Neural cell (in vitro differentiated cells): ENCODE measurements around the gene SLC13A5.

ENCODE experiments used
- EP300 ChIP-seq: fragments of 450-650 bp; conservative IDR thresholded peaks from 2 replicates; pipeline ENCODE4 v1.6.1; 2014; ENCODE audit warnings: antibody characterized with exemption, mild to moderate bottlenecking, moderate library complexity; ENCODE audit not compliant: poor library complexity, severe bottlenecking
- REST ChIP-seq: IDR thresholded peaks from 2 replicates; pipeline ENCODE4 v1.6.1; 2012; ENCODE audit warnings: borderline replicate concordance
- TAF1 ChIP-seq: IDR thresholded peaks from 2 replicates; pipeline ENCODE4 v1.6.1; 2012; ENCODE audit warnings: low read depth
- TF ChIP-seq, protein P1 (sequence below): fragments of 450-650 bp; IDR thresholded peaks from 2 replicates; pipeline ENCODE4 v1.5.1; 2014; ENCODE audit warnings: antibody characterized with exemption, mild to moderate bottlenecking, moderate library complexity; ENCODE audit not compliant: poor library complexity, severe bottlenecking

DNA sequence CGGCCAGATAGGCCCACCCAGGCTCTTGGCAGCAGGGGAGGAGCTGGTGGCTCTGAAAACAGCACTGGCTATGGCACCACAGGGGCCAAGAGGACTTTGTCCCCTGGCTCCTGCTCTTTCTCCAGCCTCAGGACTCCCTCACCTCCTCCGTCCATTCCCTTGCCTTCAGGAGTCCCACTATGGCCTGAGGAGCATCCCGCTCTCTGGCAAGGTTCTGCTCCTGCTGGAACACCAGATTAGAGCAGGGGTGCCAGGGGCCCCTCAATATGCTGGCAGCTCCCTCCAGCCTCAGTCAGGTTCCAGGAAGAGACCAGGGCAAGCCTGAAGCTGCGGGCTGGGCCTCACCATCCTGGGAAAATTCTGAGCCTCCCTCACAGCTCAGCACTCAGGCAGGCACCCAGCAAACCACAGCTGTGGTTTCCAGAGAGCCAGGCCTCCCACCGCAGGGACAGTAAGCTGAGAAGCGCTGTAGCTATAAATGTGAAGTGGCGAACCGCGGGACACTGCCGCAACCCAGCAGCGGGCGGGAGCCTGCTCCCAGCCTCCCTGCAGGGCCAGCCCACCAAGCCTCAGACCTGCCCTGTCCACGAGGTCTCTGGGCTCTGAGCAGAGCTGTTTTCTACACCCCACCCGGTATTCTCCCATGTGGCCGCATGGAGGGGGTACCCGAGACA is 35.9 kb downstream of the SLC13A5 start:
- TF ChIP-seq, protein P1, sequence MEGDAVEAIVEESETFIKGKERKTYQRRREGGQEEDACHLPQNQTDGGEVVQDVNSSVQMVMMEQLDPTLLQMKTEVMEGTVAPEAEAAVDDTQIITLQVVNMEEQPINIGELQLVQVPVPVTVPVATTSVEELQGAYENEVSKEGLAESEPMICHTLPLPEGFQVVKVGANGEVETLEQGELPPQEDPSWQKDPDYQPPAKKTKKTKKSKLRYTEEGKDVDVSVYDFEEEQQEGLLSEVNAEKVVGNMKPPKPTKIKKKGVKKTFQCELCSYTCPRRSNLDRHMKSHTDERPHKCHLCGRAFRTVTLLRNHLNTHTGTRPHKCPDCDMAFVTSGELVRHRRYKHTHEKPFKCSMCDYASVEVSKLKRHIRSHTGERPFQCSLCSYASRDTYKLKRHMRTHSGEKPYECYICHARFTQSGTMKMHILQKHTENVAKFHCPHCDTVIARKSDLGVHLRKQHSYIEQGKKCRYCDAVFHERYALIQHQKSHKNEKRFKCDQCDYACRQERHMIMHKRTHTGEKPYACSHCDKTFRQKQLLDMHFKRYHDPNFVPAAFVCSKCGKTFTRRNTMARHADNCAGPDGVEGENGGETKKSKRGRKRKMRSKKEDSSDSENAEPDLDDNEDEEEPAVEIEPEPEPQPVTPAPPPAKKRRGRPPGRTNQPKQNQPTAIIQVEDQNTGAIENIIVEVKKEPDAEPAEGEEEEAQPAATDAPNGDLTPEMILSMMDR: no peak
- TF ChIP-seq REST (no peak), EP300 (no peak), TAF1 (no peak)
